PC-3 (cell line): ENCODE measurements around the gene NUDT1.

ENCODE experiments used
- EZH2 ChIP-seq: fragments of 300-600 bp; sonication (generic); IDR thresholded peaks from one replicate; pipeline ENCODE4 v1.6.1; 2017; ENCODE audit warnings: antibody characterized with exemption, mild to moderate bottlenecking, low read length; ENCODE audit not compliant: unreplicated experiment
- TF ChIP-seq, protein P1 (sequence below): fragments of 300-600 bp; sonication (generic); conservative IDR thresholded peaks from 2 replicates; pipeline ENCODE4 v1.5.1; 2017; ENCODE audit warnings: antibody characterized with exemption, low read depth, mild to moderate bottlenecking, low read length

- TF ChIP-seq, protein P1, sequence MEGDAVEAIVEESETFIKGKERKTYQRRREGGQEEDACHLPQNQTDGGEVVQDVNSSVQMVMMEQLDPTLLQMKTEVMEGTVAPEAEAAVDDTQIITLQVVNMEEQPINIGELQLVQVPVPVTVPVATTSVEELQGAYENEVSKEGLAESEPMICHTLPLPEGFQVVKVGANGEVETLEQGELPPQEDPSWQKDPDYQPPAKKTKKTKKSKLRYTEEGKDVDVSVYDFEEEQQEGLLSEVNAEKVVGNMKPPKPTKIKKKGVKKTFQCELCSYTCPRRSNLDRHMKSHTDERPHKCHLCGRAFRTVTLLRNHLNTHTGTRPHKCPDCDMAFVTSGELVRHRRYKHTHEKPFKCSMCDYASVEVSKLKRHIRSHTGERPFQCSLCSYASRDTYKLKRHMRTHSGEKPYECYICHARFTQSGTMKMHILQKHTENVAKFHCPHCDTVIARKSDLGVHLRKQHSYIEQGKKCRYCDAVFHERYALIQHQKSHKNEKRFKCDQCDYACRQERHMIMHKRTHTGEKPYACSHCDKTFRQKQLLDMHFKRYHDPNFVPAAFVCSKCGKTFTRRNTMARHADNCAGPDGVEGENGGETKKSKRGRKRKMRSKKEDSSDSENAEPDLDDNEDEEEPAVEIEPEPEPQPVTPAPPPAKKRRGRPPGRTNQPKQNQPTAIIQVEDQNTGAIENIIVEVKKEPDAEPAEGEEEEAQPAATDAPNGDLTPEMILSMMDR = no peak
- TF ChIP-seq EZH2 = no peak
Observed at GRCh38 chr7:2229467-2229866, 12.6 kb upstream of the NUDT1 start.
